NCI-H1417 treated with DMSO at 0.1 percent for 48 hours (cell line): Measurements from ENCODE around the gene DDX1.
"Not testable (repeated sequence)": the region's sequence is repeated elsewhere in the genome, so short reads cannot be mapped to it uniquely, and the experiment has no call there.

ENCODE experiments used
- DNase-seq: peaks from one replicate; lab custom pipeline; 2025; lab: John Stamatoyannopoulos, UW

Gene DDX1

DNA sequence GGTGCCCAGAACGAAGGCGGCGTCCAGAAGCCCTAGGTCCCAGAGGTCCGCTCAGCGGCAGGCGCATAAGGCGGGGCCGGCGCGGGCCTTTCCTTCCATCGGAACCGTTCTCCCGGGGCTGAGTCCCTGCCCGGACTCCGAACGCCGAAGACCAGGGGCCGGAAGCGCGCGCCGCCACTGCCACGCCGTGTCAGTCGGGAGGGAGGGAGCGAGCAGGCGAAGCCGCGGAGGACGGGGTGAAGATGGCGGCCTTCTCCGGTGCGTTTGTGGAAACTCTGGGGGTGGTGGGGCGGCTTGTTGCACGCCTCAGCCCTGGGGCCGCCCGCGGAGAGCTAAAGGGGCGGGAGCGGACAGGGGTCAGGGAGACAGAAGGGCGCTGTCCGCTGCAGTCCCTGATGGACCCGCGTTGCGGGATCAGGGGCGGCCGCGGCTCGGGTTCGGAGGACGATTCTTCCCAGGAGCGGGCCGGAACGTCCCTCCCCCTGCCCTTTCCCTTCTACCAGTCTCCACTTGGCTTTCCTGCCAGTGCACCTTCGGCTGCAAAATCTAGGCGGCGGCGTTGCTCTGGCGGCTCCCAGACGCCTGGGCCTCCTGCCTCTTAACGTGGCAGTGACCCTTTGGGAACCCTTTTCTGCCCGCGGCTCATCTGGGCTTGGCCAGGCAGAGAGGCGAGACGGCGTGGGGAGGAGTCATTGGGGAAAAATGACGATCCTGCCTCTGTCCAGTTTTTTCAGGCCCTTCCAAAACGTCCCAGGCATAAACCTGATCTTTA lies at the start of gene DDX1:
Gene DDX1, plus strand, starts transcription at position 177 of the 772 bp plus-strand sequence. Its CDS starts 66 bp downstream, at position 243.
- peak; percentile 27 for DNase-seq

DNA sequence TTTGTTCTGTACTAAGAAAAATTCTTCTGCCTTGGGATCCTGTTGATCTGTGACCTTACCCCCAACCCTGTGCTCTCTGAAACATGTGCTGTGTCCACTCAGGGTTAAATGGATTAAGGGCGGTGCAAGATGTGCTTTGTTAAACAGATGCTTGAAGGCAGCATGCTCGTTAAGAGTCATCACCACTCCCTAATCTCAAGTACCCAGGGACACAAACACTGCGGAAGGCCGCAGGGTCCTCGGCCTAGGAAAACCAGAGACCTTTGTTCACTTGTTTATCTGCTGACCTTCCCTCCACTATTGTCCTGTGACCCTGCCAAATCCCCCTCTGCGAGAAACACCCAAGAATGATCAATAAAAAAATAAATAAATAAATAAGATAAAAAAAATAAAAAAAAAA lies 49.4 kb upstream of the DDX1 start:
- not testable (repeated sequence) for DNase-seq

DNA sequence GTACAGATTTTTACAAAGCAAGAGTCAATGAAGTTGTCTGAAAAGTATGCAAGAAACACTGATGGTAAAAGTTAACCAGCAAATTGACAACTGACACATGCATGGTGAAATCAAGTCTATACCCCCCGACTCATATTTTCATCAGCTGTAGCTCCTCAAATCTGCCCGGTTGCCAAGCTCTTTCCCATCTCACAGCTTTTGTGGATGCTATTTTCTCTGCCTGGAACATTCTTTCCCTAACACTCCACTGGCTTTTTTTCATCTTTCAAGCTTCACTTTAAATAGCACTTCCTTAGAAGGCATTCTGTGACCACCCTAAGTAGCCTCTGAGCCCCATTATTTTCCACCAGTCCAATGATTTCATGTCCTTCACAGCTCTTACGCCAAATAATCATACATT lies 48.6 kb upstream of the DDX1 start:
- DNase-seq, result no peak

DNA sequence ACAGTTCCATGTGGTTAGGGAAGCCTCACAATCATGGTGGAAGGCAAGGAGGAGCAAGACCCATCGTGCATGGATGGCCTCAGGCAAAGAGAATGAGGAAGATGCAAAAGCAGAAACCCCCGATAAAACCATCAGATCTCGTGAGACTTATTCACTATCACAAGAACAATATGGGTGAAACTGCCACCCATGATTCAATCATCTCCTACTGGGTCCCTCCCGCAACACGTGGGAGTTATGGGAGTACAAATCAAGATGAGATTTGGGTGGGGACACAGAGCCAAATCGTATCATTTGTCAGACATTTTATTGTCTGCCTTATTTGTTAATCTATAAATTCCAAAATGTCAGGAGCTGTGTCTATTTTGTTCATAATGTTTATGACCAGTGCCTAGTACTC lies 48.1 kb upstream of the DDX1 start:
- no peak for DNase-seq

DNA sequence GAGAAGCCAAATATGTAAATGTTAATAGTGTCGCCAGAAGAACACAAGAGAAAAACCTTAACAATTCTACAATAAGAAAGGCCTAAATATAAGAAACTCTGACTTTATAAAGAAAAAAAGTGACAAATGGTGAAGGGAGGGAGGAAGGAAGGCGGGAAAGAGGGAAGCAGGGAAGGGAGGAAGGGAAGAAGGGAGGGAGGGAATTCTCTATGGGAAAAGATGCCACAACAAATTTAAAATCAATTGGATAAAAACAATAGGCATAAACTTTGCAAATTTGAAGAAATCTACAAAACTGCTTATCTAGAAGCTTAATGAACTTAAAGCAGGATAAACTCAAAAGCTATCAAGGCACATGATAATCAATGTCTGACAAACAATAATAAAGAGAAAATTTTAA lies 47.4 kb upstream of the DDX1 start:
- no peak for DNase-seq

DNA sequence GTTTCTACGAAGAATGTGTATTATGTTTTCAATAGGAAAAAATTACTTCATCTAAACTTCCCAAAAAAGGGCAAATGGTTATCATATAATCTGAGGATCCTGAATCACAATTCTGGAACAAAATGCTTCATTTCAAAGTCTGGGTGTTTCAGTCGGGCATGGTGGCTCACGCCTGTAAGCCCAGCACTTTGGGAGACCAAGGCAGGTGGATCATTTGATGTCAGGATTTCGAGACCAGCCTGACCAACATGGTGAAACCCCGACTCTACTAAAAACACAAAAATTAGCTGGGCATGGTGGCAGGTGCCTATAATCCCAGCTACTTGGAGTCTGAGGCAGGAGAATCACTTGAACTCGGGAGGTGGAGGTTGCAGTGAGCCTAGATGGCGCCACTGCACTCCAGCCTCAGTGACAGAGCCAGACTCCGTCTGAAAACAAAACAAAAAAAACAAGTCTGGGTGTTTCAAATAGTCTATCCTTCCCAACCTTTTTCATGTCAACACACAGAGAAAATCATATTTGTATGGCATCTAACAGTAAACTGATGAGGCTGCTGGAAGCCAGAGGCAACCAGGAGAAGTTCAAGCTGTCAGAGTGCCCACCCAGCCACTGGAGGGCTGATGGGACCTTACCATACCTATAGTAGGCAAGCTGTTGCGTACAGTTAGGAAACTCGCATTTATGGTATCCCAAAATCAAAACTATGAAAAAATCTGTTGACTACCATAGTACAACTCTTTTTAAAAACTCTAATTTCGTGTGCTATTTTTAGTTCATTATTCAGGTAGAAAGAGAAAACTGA lies 45.2 kb upstream of the DDX1 start:
- no peak for DNase-seq

DNA sequence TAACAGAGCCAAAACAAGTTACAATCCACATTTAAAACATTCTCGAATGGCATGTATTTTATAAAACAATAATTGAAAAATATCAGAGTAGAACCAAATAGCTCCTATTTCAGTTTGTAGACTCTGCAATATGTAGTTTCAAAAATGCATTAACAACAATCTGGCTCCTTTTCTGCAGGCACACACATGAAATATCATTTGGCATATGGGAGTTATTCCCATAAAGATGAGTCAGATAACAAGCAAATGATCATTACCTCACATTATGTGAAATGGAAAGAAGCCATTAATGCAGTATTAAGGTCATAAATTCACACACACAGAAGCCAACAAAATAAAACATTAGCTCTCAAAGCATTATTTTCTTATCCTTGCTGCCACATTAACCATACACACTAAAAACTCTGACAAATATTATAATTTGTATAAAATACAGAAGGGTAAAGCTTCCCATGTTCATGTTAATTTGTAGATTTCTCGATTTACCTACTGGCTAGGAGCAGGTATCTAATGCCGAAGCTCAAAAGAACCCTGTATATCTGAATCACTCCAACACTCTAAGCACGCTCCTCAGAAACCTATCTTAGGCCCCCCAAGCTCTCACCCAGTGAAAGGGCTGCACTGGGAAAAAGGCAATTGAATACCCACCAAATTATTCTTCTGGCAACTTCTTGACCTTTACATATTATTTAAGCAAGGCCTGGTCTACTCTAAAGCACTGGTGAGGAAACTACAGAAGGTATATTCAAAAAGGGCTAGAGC lies 44.4 kb upstream of the DDX1 start:
- DNase-seq, result no peak

DNA sequence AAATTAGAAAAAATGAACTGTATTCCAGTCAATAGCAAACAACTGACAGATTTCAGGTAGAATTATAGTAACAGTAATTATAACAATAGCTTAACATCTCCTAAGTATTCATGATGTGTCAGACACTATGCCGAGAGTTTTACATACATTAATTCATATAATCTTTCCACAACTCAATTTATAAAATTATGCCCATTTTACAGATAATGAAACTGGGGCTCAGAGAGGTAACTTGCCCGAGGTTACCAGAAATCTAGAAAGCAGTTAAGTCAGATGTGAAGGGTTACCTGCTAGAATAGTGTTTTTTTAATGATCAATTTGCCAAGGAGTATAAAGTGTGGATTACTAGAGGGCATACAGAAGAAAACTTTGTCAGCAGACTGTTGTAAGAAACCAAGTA lies 42.7 kb upstream of the DDX1 start:
- no peak for DNase-seq

DNA sequence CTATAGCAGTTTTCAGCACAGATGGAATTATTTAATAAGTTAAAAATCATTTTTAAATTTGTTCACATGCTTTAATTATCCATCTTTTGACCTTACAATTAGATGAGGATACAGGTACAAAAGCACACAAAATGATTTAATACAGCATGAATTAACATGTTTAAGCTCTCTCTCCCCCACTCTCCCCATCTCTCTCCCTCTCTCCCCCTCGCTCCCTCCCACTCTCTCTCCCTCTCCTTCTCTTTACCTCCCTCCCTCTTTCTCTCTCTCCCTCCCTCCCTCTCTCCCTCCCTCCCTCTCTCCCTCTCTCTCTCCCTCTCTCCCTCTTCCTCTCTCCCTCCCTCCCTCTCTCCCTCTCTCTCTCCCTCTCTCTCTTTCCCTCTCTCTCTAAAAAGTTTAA lies 38.1 kb upstream of the DDX1 start:
- no peak for DNase-seq

DNA sequence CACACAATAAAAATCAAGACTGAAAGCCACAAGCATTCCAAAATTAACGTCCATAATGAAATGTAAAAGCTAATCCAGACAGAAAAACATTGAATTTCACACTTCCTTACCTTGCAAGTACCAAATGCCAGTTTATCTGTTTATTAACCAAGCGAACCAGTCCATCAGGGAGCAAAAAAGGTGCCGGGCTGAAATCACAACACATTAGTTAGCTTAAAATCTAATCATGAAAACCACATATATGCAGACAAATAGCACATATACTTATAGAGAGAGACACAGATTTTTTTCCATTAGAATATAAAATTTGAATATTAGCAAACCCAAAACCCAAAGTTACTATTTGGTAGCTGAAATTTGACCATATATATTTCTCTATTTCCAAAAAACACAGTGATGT lies 37.7 kb upstream of the DDX1 start:
- no peak for DNase-seq

DNA sequence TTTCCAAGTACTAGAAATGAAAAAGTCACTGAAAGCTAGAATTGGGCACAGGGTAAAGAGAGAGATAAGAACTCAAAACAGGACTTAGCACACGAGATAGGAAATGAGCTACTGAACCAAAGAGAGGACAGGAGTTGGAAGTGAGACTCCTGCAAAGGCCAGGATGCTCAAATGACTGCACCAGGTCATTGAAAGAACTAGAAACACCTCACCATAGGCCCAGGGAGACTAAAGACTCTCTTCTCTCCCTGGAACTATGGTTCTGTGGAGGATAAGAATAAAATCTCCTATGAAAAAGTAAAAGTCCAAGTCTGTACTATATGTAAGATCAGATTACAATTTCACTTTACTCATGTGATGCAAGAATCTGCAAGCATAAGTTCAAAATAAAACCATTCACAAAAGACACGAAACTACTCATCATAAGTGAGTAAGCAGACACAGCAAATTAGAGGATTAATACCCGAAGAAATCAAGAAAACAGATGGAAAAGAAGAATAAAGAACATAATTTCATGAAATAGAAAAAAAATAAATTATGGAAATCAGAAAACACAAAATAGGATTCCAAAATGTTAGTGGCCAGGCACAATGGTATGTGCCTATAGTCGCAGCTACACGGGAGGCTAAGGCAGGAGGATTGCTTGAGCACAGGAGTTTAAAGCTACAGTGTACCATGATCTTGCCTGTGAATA lies 37.0 kb upstream of the DDX1 start:
- DNase-seq, result no peak

DNA sequence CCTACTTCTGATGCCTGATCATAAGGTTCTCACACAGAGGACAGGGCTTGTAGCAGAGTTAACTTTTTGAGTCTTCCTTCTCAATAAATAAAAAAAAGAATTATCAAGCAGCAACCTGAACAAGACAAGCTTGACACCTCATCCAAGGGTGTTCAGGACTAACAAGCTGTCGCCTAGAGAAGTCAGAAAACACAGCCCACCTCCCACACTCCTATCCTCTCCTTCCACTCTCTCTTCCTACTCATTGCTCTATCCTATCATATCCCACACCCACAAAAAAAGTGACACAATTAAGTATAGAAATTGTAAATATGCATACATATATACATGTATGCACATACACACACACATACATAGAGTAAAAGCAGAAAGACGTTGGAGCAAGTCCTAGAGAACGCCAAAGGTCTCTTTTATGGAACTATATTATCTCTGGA lies 35.9 kb upstream of the DDX1 start:
- no peak for DNase-seq

DNA sequence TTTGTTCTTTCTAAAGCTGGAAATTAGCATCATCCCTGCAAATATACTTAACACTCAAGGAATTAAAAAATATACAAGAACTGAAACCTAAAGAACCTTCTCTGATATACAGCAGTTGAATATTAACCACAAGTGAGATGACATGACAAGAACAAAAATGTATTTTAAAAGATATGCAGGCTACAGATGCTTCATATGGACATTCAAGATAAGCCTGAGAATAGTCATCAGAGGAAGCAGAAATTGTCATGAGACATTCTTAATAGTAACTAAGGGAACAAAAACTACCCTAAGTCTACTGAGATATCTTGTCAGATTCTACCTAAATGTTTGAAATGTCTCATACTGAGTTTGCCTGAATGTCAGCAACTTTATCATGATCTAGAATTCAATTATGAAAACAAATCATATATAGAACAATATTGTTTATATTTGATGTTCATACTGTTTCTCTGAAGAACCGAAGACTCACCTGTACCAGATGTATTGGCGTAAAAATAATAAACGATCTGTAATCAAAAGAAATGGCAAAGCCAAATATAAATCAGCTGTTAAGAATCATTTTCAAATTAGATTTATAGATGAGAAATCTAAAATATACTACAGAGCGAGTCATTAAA lies 35.2 kb upstream of the DDX1 start:
- DNase-seq, result no peak

DNA sequence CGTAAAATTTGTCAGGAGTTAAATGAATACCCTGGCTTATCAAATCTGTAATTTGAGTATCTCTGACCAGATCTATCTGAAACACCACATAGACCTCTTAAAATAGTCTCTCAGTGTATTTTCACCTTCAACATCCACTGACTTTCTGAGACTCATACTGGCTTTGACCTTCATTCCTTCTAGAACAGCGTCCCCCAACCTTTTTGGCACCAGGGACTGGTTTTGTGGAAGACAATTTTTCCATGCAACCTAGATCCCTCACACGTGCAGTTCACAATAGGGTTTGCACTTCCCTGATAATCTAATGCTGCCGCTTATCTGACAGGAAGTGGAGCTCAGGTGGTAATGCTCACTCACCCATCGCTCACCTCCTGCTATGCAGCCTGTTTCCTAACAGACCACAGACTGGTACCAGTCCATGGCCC lies 33.8 kb upstream of the DDX1 start:
- DNase-seq, result no peak

DNA sequence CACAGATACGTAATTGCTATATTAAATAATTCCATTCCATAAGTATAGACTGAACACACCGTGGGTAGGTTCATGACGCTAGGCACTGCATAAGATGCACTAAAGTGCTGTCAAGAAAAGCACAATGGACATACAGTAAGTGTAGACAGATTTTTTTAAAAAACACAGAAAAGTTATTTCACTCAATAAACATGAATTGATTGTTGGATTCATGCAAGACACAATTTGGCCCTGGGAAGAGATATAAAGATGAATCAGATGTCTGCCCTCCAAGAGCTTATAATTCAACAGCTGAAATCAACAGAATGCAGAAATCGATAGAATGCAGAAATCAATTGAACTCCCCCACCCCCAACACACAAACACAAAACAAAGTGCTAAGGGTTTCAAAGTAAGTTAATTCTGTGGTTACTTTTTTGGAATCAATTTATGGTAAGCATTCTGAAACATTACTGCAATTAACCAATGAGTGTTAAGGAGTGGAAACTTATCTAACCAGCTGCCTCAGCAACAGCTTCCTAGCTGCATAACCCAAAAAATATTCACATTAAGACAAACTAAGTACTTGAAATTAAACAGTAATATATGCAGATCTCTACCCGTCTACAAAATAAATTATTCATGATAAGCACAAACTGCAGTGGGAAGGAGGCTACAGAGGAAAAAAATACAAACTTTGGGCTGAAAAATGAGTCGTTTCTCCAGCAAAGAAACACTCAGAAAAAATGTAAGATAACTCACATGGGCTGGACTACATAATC lies 32.1 kb upstream of the DDX1 start:
- no peak for DNase-seq

DNA sequence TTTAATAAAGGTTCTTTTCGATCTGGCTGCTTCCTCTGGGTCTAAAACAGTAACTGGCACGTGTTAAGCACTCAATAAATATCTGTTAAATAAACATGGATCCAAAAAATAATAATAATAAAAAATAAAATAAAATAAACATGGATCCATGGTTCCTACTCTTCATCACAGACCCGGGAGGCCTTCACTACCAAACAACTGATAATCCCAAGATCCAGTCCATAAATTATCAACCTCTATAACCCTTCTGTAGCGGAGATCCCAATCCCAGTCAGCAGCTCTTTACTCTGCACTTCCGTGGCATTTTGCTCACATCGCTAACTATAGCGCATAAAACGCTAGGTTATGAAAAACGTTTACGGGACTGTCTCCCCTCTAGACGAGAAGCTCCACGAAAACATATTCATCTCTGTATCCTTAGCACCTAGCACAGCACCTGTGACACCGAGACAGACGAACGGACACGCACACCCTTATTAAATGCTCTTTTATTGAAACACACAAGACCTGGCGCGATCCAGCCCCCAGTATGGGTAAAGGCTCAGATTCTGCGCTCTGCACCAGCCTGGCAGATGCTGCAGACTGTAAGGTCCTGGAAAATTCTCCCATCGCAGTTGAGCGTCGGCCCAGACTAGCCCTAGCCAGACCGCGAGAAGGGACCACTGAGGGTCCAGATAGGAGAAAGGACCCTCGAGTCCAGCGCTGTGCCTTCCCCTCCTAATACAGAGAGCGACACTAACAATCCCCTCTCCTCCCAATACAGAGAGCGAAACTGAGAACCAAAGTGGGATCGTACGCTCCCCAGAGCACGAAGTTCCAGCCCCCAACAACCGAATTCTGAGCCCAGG lies 31.3 kb upstream of the DDX1 start:
- no peak for DNase-seq

DNA sequence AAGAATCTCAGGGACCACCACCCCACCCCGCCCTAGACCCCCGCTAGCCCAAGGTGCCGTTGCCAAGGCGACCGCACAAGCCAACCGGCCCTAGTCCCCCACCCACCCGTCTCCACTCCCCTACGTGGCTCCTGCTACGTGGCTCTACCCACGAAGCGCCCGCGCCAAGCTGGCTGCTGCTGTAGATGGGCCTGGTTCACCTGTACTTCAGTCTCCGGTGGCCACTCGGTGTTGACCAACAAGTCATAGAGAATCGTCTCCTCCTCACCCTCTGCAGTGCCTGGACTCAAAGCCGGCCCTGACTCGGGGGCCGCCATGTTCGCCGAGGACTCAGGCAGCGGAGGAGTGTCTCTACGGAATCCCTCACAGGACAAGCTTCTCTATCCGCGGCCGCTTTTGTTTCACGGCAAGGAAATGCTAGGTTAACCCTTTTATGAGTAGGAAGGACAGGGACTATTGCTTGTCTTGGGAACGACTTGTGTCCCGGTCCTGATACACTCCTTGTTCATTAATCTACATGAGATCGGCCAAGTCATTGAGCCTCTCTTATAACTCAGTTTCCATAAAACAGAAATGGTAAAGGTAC lies 30.6 kb upstream of the DDX1 start, which contains the start of gene NBAS:
Gene NBAS, minus strand, starts transcription at position 347 of the 586 bp plus-strand sequence. Its CDS starts 30 bp downstream, at position 317.
- DNase-seq, result peak; percentile 84

DNA sequence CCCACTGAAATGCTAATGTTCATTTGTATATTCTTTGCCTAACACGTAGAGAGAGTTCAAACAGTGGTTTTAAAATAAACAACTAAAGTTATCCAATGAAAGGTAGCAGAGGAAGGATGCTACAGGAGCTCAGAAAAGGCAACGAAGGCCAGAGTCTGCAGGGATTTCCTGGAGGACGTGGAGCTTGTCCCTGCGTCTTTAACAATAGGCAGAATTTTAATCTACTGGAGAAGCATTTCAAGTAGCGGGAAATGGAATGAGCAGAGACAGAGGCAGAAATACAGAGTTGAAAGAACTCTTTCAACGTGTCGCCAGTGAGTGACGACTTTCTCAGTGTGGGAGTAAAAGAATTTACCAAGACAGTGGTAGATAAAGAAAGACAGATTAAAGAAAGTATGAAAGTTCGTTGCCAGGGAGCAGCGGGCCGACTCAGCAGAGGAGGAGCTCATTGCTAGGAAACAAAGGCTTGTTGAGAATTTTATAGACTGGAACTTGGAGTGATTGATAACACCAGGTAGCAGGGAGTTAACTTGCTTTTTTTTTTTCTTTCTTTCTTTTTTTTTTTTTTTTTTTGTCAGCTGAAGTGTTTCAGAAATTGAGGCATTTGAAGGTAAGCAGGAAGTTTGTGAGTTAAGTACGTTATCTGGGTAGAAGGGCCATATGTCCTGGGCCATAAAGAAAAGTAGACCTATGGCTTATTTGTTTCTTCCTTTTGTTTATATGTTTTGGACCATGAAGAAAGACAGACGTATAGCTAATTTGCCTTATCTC lies 29.9 kb upstream of the DDX1 start:
- peak; percentile 67 for DNase-seq
